NCI-H146 (cell line): ENCODE measurements around the gene KCNT1.
"Not testable (repeated sequence)": the region's sequence is repeated elsewhere in the genome, so short reads cannot be mapped to it uniquely, and the experiment has no call there.

Experiments used
- DNase-seq: peaks from one replicate; lab custom pipeline; 2025; lab: John Stamatoyannopoulos, UW

KCNT1 gene

GRCh38 chr9:135701959-135702721, at the start of gene KCNT1:
TSS of gene KCNT1 (plus strand) at chr9:135702185. CDS start at chr9:135702259, 74 bp downstream.
- peak; percentile 32 for DNase-seq

- DNase-seq = no peak
Measured at GRCh38 chr9:135655317-135655716, 46.7 kb upstream of the KCNT1 start.

- DNase-seq = no peak
Measured at GRCh38 chr9:135657416-135657815, 44.6 kb upstream of the KCNT1 start.

- DNase-seq = no peak
Measured at GRCh38 chr9:135659252-135659651, 42.7 kb upstream of the KCNT1 start.

- DNase-seq = no peak
Measured at GRCh38 chr9:135660407-135660806, 41.6 kb upstream of the KCNT1 start.

GRCh38 chr9:135661816-135662560, 40.0 kb upstream of the KCNT1 start:
- no peak for DNase-seq

GRCh38 chr9:135662758-135663450, 39.1 kb upstream of the KCNT1 start, which contains the start of gene LCN9:
TSS of gene LCN9 (plus strand) at chr9:135663309. CDS start at chr9:135663322, 13 bp downstream.
- DNase-seq = no peak

GRCh38 chr9:135663451-135663770, 38.6 kb upstream of the KCNT1 start:
- no peak for DNase-seq

GRCh38 chr9:135663857-135664256, 38.1 kb upstream of the KCNT1 start:
- DNase-seq = no peak

GRCh38 chr9:135664266-135664665, 37.7 kb upstream of the KCNT1 start:
- no peak for DNase-seq

GRCh38 chr9:135664801-135665794, 36.9 kb upstream of the KCNT1 start:
- no peak for DNase-seq

GRCh38 chr9:135665795-135666189, 36.2 kb upstream of the KCNT1 start:
- DNase-seq = no peak

GRCh38 chr9:135666534-135667462, 35.2 kb upstream of the KCNT1 start:
- no peak for DNase-seq

- DNase-seq = no peak
Measured at GRCh38 chr9:135667463-135668001, 34.5 kb upstream of the KCNT1 start.

- DNase-seq = not testable (repeated sequence)
Measured at GRCh38 chr9:135669018-135669417, 33.0 kb upstream of the KCNT1 start.

GRCh38 chr9:135669616-135670285, 32.2 kb upstream of the KCNT1 start:
- DNase-seq = no peak

- DNase-seq = no peak
Measured at GRCh38 chr9:135670721-135671590, 31.0 kb upstream of the KCNT1 start.

GRCh38 chr9:135671591-135672041, 30.4 kb upstream of the KCNT1 start:
- no peak for DNase-seq
